HepG2 (cell line): Measurements from ENCODE around the gene CAMTA1. TPM values are rescaled to one million over a fixed set of nuclear protein-coding genes. Genes with fewer than 3 reads are reported as not detected.
A peak's percentile ranks its signal among the peaks of the same experiment; 100 is the strongest.

Source experiments
- ATAC-seq: fragments of 200-7000 bp; cut with Tn5 transposase; 3 replicates; pipeline ENCODE4 v1.9.1; 2020; ENCODE audit warnings: mild to moderate bottlenecking, moderate library complexity
- BruUV-seq: library from RNA; stranded (reverse); fragments of 400-500 nt; replicated peaks from 2 replicates; lab custom pipeline; 2021; lab: Mats Ljungman, UMichigan
- CTCF ChIA-PET: fragments of 300-600 bp; formaldehyde crosslinking; extraction: SDS; loops from one replicate; lab custom pipeline; 2021; ENCODE audit warnings: low total read pairs, inconsistent platforms, low intra/inter-chr PET ratio; lab: Yijun Ruan, JAX
- POLR2A ChIA-PET: fragments of 350-600 bp; sonication (Branson Sonifier 250); formaldehyde crosslinking; loops from one replicate; lab custom pipeline; 2020; ENCODE audit warnings: antibody characterized with exemption, inconsistent platforms; lab: Yijun Ruan, JAX
- DNase-seq: peaks from one replicate; pipeline ENCODE4 v3.0.0-alpha.2; 2015; ENCODE audit warnings: low spot score
- FAIRE-seq: peaks from 3 replicates; lab custom pipeline; 2011; peaks lifted over from hg19 to GRCh38; lab: Jason Lieb, UNC
- H2AFZ ChIP-seq: one replicate; pipeline ENCODE4 v1.6.1; 2011; ENCODE audit warnings: low read length, inconsistent platforms
- H3K27ac ChIP-seq: fragments of 300-600 bp; 3 replicates; pipeline ENCODE4 v1.8.0; 2011; ENCODE audit warnings: mixed run types, mild to moderate bottlenecking, mixed read lengths, low read length, inconsistent platforms; ENCODE audit not compliant: insufficient read depth; ENCODE audit errors: extremely low read length
- H3K27me3 ChIP-seq, 2 experiments: fragments of 200-600 bp in 1 of 2; 2 replicates in 1 of 2; 3 replicates in 1 of 2; pipeline versions ENCODE4 v1.6.0 to v1.8.0; 2011; ENCODE audit warnings: low read length in 2 of 2, mild to moderate bottlenecking in 2 of 2, moderate library complexity in 2 of 2, inconsistent platforms in 1 of 2; ENCODE audit not compliant: insufficient read depth in 2 of 2, control insufficient read depth in 1 of 2
- H3K36me3 ChIP-seq, 2 experiments: fragments of 200-600 bp in 1 of 2; replicated peaks in 1 of 2; 2 replicates in 1 of 2; 3 replicates in 1 of 2; pipeline versions ENCODE4 v1.5.1 to v1.8.0; 2011; ENCODE audit warnings: low read length in 2 of 2, inconsistent platforms in 1 of 2; ENCODE audit not compliant: insufficient read depth in 2 of 2, control insufficient read depth in 1 of 2
- H3K4me1 ChIP-seq: 2 replicates; pipeline ENCODE4 v1.5.1; 2012; ENCODE audit warnings: low read length, inconsistent platforms; ENCODE audit not compliant: insufficient read depth
- H3K4me2 ChIP-seq: 2 replicates; pipeline ENCODE4 v1.6.0; 2011; ENCODE audit warnings: low read depth, low read length, inconsistent platforms
- H3K4me3 ChIP-seq, 3 experiments: fragments of 200-600 bp in 1 of 3; sonication (generic), shearing (Covaris generic) in 1 of 3; replicated peaks in 1 of 3; 2 replicates each; pipeline ENCODE4 v1.5.1; 2011 to 2016; ENCODE audit warnings: low read length in 3 of 3, inconsistent platforms in 2 of 3, low read depth in 2 of 3, mild to moderate bottlenecking in 2 of 3, control low read depth in 1 of 3, mixed read lengths in 1 of 3; ENCODE audit not compliant: insufficient read depth in 1 of 3
- H3K79me2 ChIP-seq: one replicate; pipeline ENCODE4 v1.6.1; 2011; ENCODE audit warnings: low read length, inconsistent platforms; ENCODE audit not compliant: insufficient read depth
- H3K9ac ChIP-seq: 2 replicates; pipeline ENCODE4 v1.6.0; 2011; ENCODE audit warnings: mild to moderate bottlenecking, low read depth, low read length, inconsistent platforms; ENCODE audit not compliant: insufficient read depth
- H3K9me3 ChIP-seq: 2 replicates; pipeline ENCODE4 v1.5.1; 2012; ENCODE audit warnings: mild to moderate bottlenecking, low read length
- H4K20me1 ChIP-seq: 2 replicates; pipeline ENCODE4 v1.6.0; 2011; ENCODE audit warnings: inconsistent platforms, mild to moderate bottlenecking, low read length, moderate library complexity; ENCODE audit not compliant: insufficient read depth
- ARID4A ChIP-seq: sonication (generic); formaldehyde crosslinking; IDR thresholded peaks from 2 replicates; pipeline ENCODE4 v1.5.0; 2020; ENCODE audit warnings: mild to moderate bottlenecking, missing genetic modification reagents, borderline replicate concordance
- HNF4A ChIP-seq: sonication (generic); formaldehyde crosslinking; IDR thresholded peaks from 2 replicates; pipeline ENCODE4 v1.4.0; 2020; ENCODE audit warnings: missing genetic modification reagents
- PATZ1 ChIP-seq: sonication (generic); formaldehyde crosslinking; IDR thresholded peaks from 2 replicates; pipeline ENCODE4 v1.4.0; 2020; ENCODE audit warnings: missing genetic modification reagents
- PHF8 ChIP-seq: sonication (generic); formaldehyde crosslinking; IDR thresholded peaks from 2 replicates; pipeline ENCODE4 v1.5.0; 2020; ENCODE audit warnings: missing genetic modification reagents
- POLR2A ChIP-seq, 2 experiments: IDR thresholded peaks; 2 replicates each; pipeline ENCODE4 v1.6.1; 2011; ENCODE audit warnings: low read depth in 2 of 2, low read length in 2 of 2, mild to moderate bottlenecking in 1 of 2, moderate library complexity in 1 of 2; ENCODE audit not compliant: insufficient read depth in 1 of 2
- POLR2G ChIP-seq: fragments of 200-400 bp; formaldehyde crosslinking; IDR thresholded peaks from 2 replicates; pipeline ENCODE4 v1.6.1; 2018; ENCODE audit warnings: mild to moderate bottlenecking, low read depth, low read length, moderate library complexity
- RBFOX2 ChIP-seq: fragments of 200-400 bp; formaldehyde crosslinking; IDR thresholded peaks from 2 replicates; pipeline ENCODE4 v1.6.1; 2017; ENCODE audit warnings: low read depth, mild to moderate bottlenecking, low read length
- SAP130 ChIP-seq: IDR thresholded peaks from 2 replicates; pipeline ENCODE4 v1.6.1; 2016; ENCODE audit warnings: low read depth
- SCMH1 ChIP-seq: sonication (generic); formaldehyde crosslinking; IDR thresholded peaks from 2 replicates; pipeline ENCODE4 v1.9.0; 2021; ENCODE audit warnings: missing genetic modification reagents, mild to moderate bottlenecking, borderline replicate concordance
- ZNF329 ChIP-seq: sonication (generic); formaldehyde crosslinking; IDR thresholded peaks from 2 replicates; pipeline ENCODE4 v1.9.0; 2021; ENCODE audit warnings: low read depth, mild to moderate bottlenecking, missing genetic modification reagents
- ZNF687 ChIP-seq: sonication (generic); formaldehyde crosslinking; IDR thresholded peaks from 2 replicates; pipeline ENCODE4 v1.5.1; 2020; ENCODE audit warnings: mild to moderate bottlenecking, missing genetic modification reagents, moderate library complexity
- ZNF709 ChIP-seq: sonication (generic); formaldehyde crosslinking; IDR thresholded peaks from 2 replicates; pipeline ENCODE4 v1.5.0; 2020; ENCODE audit warnings: mild to moderate bottlenecking, missing genetic modification reagents
- ZNF746 ChIP-seq: sonication (generic); formaldehyde crosslinking; IDR thresholded peaks from 2 replicates; pipeline ENCODE4 v1.8.0; 2022; ENCODE audit warnings: mild to moderate bottlenecking, missing genetic modification reagents
- WGBS: methylation state at CpG from one replicate; pipeline ENCODE4 v1.1.6; 2017; ENCODE audit warnings: low lambda C conversion rate; 5-methylcytosine and 5-hydroxymethylcytosine counted together
- in situ Hi-C: cut with HindIII; loops from 2 replicates; pipeline ENCODE4 v1.10.0; 2017; ENCODE audit warnings: low pct_unique_long_range_greater_than_20kb; ENCODE audit not compliant: extremely low pct_ligation_motif_present
- intact Hi-C: fragments of 100-400 bp; cut with micrococcal nuclease; formaldehyde crosslinking; loops from one replicate; pipeline ENCODE4 v1.10.0; 2022; ENCODE audit not compliant: unreplicated experiment
- polyA plus RNA-seq, 8 experiments: library from polyadenylated mRNA; depleted of rRNA in 3 of 8; stranded (reverse) in 7 of 8; unstranded in 1 of 8; fragments of >200 nt; fragmentation: Illumina TruSeq in 4 of 8; extraction: Trizol in 4 of 8; gene quantifications; 2 replicates each; pipeline versions ENCODE4 v1.2.1 to v1.2.3, GENCODE V29; 2011 to 2016; ENCODE audit warnings: low read depth in 4 of 8, missing spikeins in 1 of 8, mixed read lengths in 1 of 8; ENCODE audit not compliant: insufficient read depth in 1 of 8
- total RNA-seq, 5 experiments: library from RNA; depleted of rRNA; stranded (reverse); fragments of >200 nt; fragmentation: Illumina TruSeq; extraction: Trizol; gene quantifications; 2 replicates each; pipeline ENCODE4 v1.2.3, GENCODE V29; 2016; ENCODE audit warnings: low read depth in 1 of 5

The CAMTA1 gene
- total and polyA plus RNA-seq, 2 of the 13 experiments (the other 11 are each of a cell fraction or from before 2014, with no cell fraction given): 25.0 to 36.4 TPM

- H4K20me1 ChIP-seq: no peaks in the 10 kb centered on the region
- intact Hi-C loops (no loop called here), in situ Hi-C loops (no loop called here)
- peak; percentile 49 for DNase-seq
- no peak for FAIRE-seq
- 27% methylated on average over 18 of the region's 34 CpGs for WGBS
- no peak overlapping the region for H2AFZ ChIP-seq
- peak overlapping the region; percentile 75 for H3K4me2 ChIP-seq
- H3K27me3 ChIP-seq: no peaks in the 10 kb centered on the region
- peak overlapping the region; percentile 60 to 68 (median 64); a peak in 5 of 6 replicates for H3K4me3 ChIP-seq
- CTCF ChIA-PET: no interaction called here
- peaks cover 4 to 24% of the 10 kb centered on the region in 2 experiments; a peak in 3 of 5 replicates for H3K36me3 ChIP-seq
- no peaks in the 10 kb centered on the region for H3K79me2 ChIP-seq
- no peaks in the 10 kb centered on the region for H3K9me3 ChIP-seq
- peak overlapping the region; percentile 39; the same call in 1 of the 2 replicates for H3K9ac ChIP-seq
- POLR2A ChIA-PET: interaction anchor here (0.6 to 1.0 kb wide), 2 partner anchors 12 to 16 kb away, joined by 3 to 4 read pairs; partner anchors contain the start of gene VAMP3
- ATAC-seq: peak; percentile 90
- BruUV-seq: TSS peak; percentile 66
- peaks cover 19% of the 10 kb centered on the region for H3K4me1 ChIP-seq
- peak overlapping the region; percentile 52 for H3K27ac ChIP-seq
- TF ChIP-seq SAP130 (CRISPR knock-in tag): 0 out of 2 replicates have a peak, but pooled peaks have one; percentile 4
- TF ChIP-seq RBFOX2: 0 out of 2 replicates have a peak, but pooled peaks have one; percentile 9
- peak; percentile 46 for TF ChIP-seq ZNF687 (CRISPR knock-in tag)
- TF ChIP-seq HNF4A (CRISPR knock-in tag): no peak
- TF ChIP-seq POLR2A (IDR thresholded peaks at IDR 0.05; ENCODE audit: insufficient read depth in 1 of 2, low read depth in 2 of 2, low read length in 2 of 2): 0 out of 4 replicates have a peak, but pooled peaks of 1 of the 2 experiments have one; percentile 42
- TF ChIP-seq SCMH1 (CRISPR knock-in tag): no peak
- TF ChIP-seq ZNF709 (CRISPR knock-in tag): no peak
- TF ChIP-seq POLR2G: 0 out of 2 replicates have a peak, but pooled peaks have one; percentile 46
- TF ChIP-seq PHF8: 0 out of 2 replicates have a peak, but pooled peaks have one; percentile 20
- peak; percentile 48; the same call in 1 of the 2 replicates for TF ChIP-seq ARID4A (CRISPR knock-in tag)
- TF ChIP-seq ZNF746 (CRISPR knock-in tag): 0 out of 2 replicates have a peak, but pooled peaks have one; percentile 34
- no peak for TF ChIP-seq ZNF329 (CRISPR knock-in tag)
- peak; percentile 74 for TF ChIP-seq PATZ1 (CRISPR knock-in tag)
Measured at GRCh38 chr1:7783178-7783711, 998.0 kb downstream of the CAMTA1 start.
